ENCODE results near the gene AFF3. TPM values are rescaled to one million over a fixed set of nuclear protein-coding genes. Genes with fewer than 3 reads are reported as not detected.

AFF3 gene
- total and polyA plus RNA-seq, 2 experiments from 2014 or later: 7.3 to 7.8 TPM

- no peak overlapping the region for H3K4me2 ChIP-seq
- 76% methylated on average over 3 of the region's 3 CpGs for WGBS (ENCODE audit: low lambda C conversion rate, missing lambda C conversion rate)
- H4K20me1 ChIP-seq (ENCODE audit: insufficient read depth, poor library complexity, severe bottlenecking): no peaks in the 10 kb centered on the region
- H3K4me1 ChIP-seq (ENCODE audit: insufficient read depth): no peaks in the 10 kb centered on the region
- no peak overlapping the region for H3K4me3 ChIP-seq
- peaks cover 18% of the 10 kb centered on the region for H3K27me3 ChIP-seq
- H3K36me3 ChIP-seq (replicated peaks; ENCODE audit: insufficient read depth, low read depth): no peaks in the 10 kb centered on the region
- TF ChIP-seq EZH2phosphoT487 (IDR thresholded peaks at IDR 0.05; ENCODE audit: low read depth, severe bottlenecking, unreplicated experiment) (no peak), EZH2 (IDR thresholded peaks at IDR 0.05; ENCODE audit: borderline replicate concordance) (no peak), CTCF (IDR thresholded peaks at IDR 0.05; ENCODE audit: poor library complexity) (no peak)
- H3K27ac ChIP-seq: no peak overlapping the region
- no peaks in the 10 kb centered on the region for H3K9me3 ChIP-seq (ENCODE audit: low read depth)
- H3K79me2 ChIP-seq: no peaks in the 10 kb centered on the region
- no peak for DNase-seq (ENCODE audit: low spot score)
- no peaks in the 10 kb centered on the region for H3K9me2 ChIP-seq (replicated peaks; ENCODE audit: insufficient read depth)
- no peak overlapping the region for H2AFZ ChIP-seq
Observed at GRCh38 chr2:99974682-99975375, 167.6 kb downstream of the AFF3 start.

- Histone ChIP-seq H2AFZ (no peak overlapping the region), H3K9me3 (ENCODE audit: low read depth) (no peaks in the 10 kb centered on the region), H3K4me2 (no peak overlapping the region), H3K4me3 (no peak overlapping the region), H3K4me1 (ENCODE audit: insufficient read depth) (no peaks in the 10 kb centered on the region), H3K36me3 (replicated peaks; ENCODE audit: insufficient read depth, low read depth) (no peaks in the 10 kb centered on the region), H3K27me3 (peaks cover 18% of the 10 kb centered on the region), H3K27ac (no peak overlapping the region), H3K79me2 (no peaks in the 10 kb centered on the region), H3K9me2 (replicated peaks; ENCODE audit: insufficient read depth) (no peaks in the 10 kb centered on the region), H4K20me1 (ENCODE audit: insufficient read depth, poor library complexity, severe bottlenecking) (no peaks in the 10 kb centered on the region)
- DNase-seq (ENCODE audit: low spot score): peak; percentile 46
- TF ChIP-seq EZH2 (IDR thresholded peaks at IDR 0.05; ENCODE audit: borderline replicate concordance): no peak
- TF ChIP-seq CTCF (IDR thresholded peaks at IDR 0.05; ENCODE audit: poor library complexity): no peak
- no peak for TF ChIP-seq EZH2phosphoT487 (IDR thresholded peaks at IDR 0.05; ENCODE audit: low read depth, severe bottlenecking, unreplicated experiment)
- WGBS (ENCODE audit: low lambda C conversion rate, missing lambda C conversion rate): 40% methylated on average over 6 of the region's 6 CpGs
Observed at GRCh38 chr2:99974275-99974674, 168.1 kb downstream of the AFF3 start.

DNA sequence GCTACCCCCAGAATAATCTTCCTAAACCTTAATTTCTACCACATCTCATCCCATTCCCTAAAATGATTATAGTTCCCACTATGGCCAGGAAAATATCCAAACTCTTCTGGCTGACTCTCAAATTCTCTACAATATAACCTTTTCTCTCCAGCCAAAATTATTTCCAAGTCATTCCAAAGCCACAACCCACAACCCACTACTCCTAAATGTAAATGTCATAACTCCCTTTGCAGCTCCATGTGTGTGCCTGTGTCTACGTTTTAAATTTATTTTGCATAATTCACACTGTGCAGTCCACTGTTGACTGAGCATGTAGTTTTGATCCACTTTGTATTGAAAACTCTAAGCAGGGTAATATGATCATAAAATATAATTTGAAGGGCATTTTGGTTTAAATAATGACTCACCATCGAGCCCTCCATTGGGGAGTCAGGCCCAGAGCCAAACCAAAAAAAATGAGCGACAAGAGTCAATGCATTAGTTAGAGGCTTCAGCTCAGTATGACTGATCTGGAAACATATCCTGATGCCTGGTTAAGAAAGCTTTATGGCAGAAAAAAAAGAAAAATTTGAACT is 171.0 kb downstream of the AFF3 start:
- Histone ChIP-seq H3K9me3 (ENCODE audit: low read depth) (no peaks in the 10 kb centered on the region), H4K20me1 (ENCODE audit: insufficient read depth, poor library complexity, severe bottlenecking) (no peaks in the 10 kb centered on the region), H3K27me3 (peaks cover 18% of the 10 kb centered on the region), H3K4me2 (no peak overlapping the region), H3K27ac (no peak overlapping the region), H3K36me3 (replicated peaks; ENCODE audit: insufficient read depth, low read depth) (no peaks in the 10 kb centered on the region), H3K4me3 (no peak overlapping the region), H3K9me2 (replicated peaks; ENCODE audit: insufficient read depth) (no peaks in the 10 kb centered on the region), H2AFZ (no peak overlapping the region), H3K79me2 (no peaks in the 10 kb centered on the region), H3K4me1 (ENCODE audit: insufficient read depth) (no peaks in the 10 kb centered on the region)
- WGBS (ENCODE audit: low lambda C conversion rate, missing lambda C conversion rate): 95% methylated on average over 3 of the region's 3 CpGs
- no peak for DNase-seq (ENCODE audit: low spot score)
- no peak for TF ChIP-seq CTCF (IDR thresholded peaks at IDR 0.05; ENCODE audit: poor library complexity)
- no peak for TF ChIP-seq EZH2phosphoT487 (IDR thresholded peaks at IDR 0.05; ENCODE audit: low read depth, severe bottlenecking, unreplicated experiment)
- TF ChIP-seq EZH2 (IDR thresholded peaks at IDR 0.05; ENCODE audit: borderline replicate concordance): no peak

Measured in hepatocyte (in vitro differentiated cells).